SU-DHL-6 (cell line): Measurements from ENCODE around the gene SFSWAP.
"Not testable (repeated sequence)": the region's sequence is repeated elsewhere in the genome, so short reads cannot be mapped to it uniquely, and the experiment has no call there.

Experiments used
- H2AFZ ChIP-seq: fragments of 200-600 bp; sonication (generic); 2 replicates; pipeline ENCODE4 v1.6.1; 2014; ENCODE audit warnings: low read depth, mild to moderate bottlenecking, moderate library complexity, mixed read lengths, antibody characterized with exemption, low read length; ENCODE audit not compliant: severe bottlenecking
- H3F3A ChIP-seq: fragments of 200-600 bp; shearing (Covaris generic); 2 replicates; pipeline ENCODE4 v1.6.0; 2016; ENCODE audit warnings: antibody characterized with exemption, mild to moderate bottlenecking; ENCODE audit not compliant: insufficient read depth
- H3K27ac ChIP-seq: fragments of 200-600 bp; sonication (generic); 2 replicates; pipeline ENCODE4 v1.5.1; 2016; ENCODE audit warnings: low read depth, mild to moderate bottlenecking, low read length, moderate library complexity, mixed read lengths
- H3K27me3 ChIP-seq: fragments of 200-600 bp; sonication (generic), shearing (Covaris generic); 2 replicates; pipeline ENCODE4 v1.6.0; 2014; ENCODE audit warnings: mild to moderate bottlenecking, low read length
- H3K36me3 ChIP-seq: fragments of 200-600 bp; sonication (generic); 2 replicates; pipeline ENCODE4 v1.6.1; 2014; ENCODE audit warnings: mild to moderate bottlenecking, low read length, mixed read lengths
- H3K4me2 ChIP-seq: fragments of 300-600, 200-600 bp; shearing (Covaris generic), sonication (generic); 2 replicates; pipeline ENCODE4 v1.6.0; 2014; ENCODE audit warnings: low read length, low read depth, mild to moderate bottlenecking; ENCODE audit not compliant: poor library complexity, severe bottlenecking
- H3K4me3 ChIP-seq: fragments of 200-600 bp; sonication (generic); 2 replicates; pipeline ENCODE4 v1.5.1; 2014; ENCODE audit warnings: antibody characterized with exemption, low read length, mild to moderate bottlenecking, mixed read lengths; ENCODE audit not compliant: insufficient read depth, poor library complexity, severe bottlenecking
- H3K79me2 ChIP-seq: fragments of 200-600 bp; sonication (generic); 2 replicates; pipeline ENCODE4 v1.6.1; 2014; ENCODE audit warnings: mild to moderate bottlenecking, low read length, moderate library complexity; ENCODE audit not compliant: insufficient read depth
- H3K9ac ChIP-seq: fragments of 200-600 bp; sonication (generic); 2 replicates; pipeline ENCODE4 v1.7.0; 2014; ENCODE audit warnings: mild to moderate bottlenecking, low read length
- H3K9me2 ChIP-seq: fragments of 200-600 bp; sonication (generic); replicated peaks from 2 replicates; pipeline ENCODE4 v1.6.1; 2014; ENCODE audit warnings: low read length; ENCODE audit not compliant: insufficient read depth
- H3K9me3 ChIP-seq: fragments of 200-600 bp; sonication (generic); 2 replicates; pipeline ENCODE4 v1.6.1; 2014; ENCODE audit warnings: low read length, mixed read lengths; ENCODE audit not compliant: insufficient read depth
- H4K20me1 ChIP-seq: fragments of 200-600 bp; sonication (generic); 2 replicates; pipeline ENCODE4 v1.6.1; 2014; ENCODE audit warnings: low read depth, mild to moderate bottlenecking, antibody characterized with exemption, low read length, moderate library complexity, mixed read lengths
- CTCF ChIP-seq: fragments of 200-600 bp; sonication (generic); IDR thresholded peaks from one replicate; pipeline ENCODE4 v1.5.1; 2017; ENCODE audit warnings: antibody characterized with exemption, mild to moderate bottlenecking, low read length, moderate library complexity; ENCODE audit not compliant: insufficient read depth, poor library complexity, severe bottlenecking
- EZH2phosphoT487 ChIP-seq: fragments of 200-600 bp; sonication (generic), shearing (Covaris generic); conservative IDR thresholded peaks from 2 replicates; pipeline ENCODE4 v1.6.1; 2018; ENCODE audit warnings: mild to moderate bottlenecking, antibody characterized with exemption, low read length, moderate library complexity, mixed read lengths

SFSWAP gene

GRCh38 chr12:131737150-131737827 lies 26.4 kb downstream of the SFSWAP start:
- Histone ChIP-seq H3K79me2 (no peaks in the 10 kb centered on the region), H4K20me1 (no peaks in the 10 kb centered on the region), H3K27me3 (no peaks in the 10 kb centered on the region), H3K9ac (no peak overlapping the region), H2AFZ (no peak overlapping the region), H3F3A (peaks cover 5% of the 10 kb centered on the region), H3K27ac (no peak overlapping the region), H3K9me2 (no peaks in the 10 kb centered on the region), H3K4me2 (no peak overlapping the region), H3K36me3 (peaks cover 21% of the 10 kb centered on the region), H3K4me3 (no peak overlapping the region), H3K9me3 (no peaks in the 10 kb centered on the region)
- TF ChIP-seq CTCF (no peak), EZH2phosphoT487 (no peak)

GRCh38 chr12:131738196-131738595 lies 27.3 kb downstream of the SFSWAP start:
- Histone ChIP-seq H3K27me3 (no peaks in the 10 kb centered on the region), H4K20me1 (no peaks in the 10 kb centered on the region), H3K4me3 (no peak overlapping the region), H3K79me2 (no peaks in the 10 kb centered on the region), H3K9me2 (no peaks in the 10 kb centered on the region), H3K36me3 (peaks cover 29% of the 10 kb centered on the region), H3K9ac (no peak overlapping the region), H3K9me3 (peaks cover 4% of the 10 kb centered on the region; the same call in 1 of the 2 replicates), H3K4me2 (no peak overlapping the region), H3K27ac (no peak overlapping the region), H2AFZ (no peak overlapping the region), H3F3A (peaks cover 5% of the 10 kb centered on the region)
- TF ChIP-seq CTCF: no peak
- TF ChIP-seq EZH2phosphoT487: no peak

- H3K27me3 ChIP-seq: no peaks in the 10 kb centered on the region
- no peak overlapping the region for H3K4me3 ChIP-seq
- no peak overlapping the region for H3K27ac ChIP-seq
- no peak overlapping the region for H3K9ac ChIP-seq
- peaks cover 5% of the 10 kb centered on the region; the same call in 1 of the 2 replicates for H3K9me3 ChIP-seq
- no peaks in the 10 kb centered on the region for H3K79me2 ChIP-seq
- no peaks in the 10 kb centered on the region for H3K9me2 ChIP-seq
- peaks cover 5% of the 10 kb centered on the region for H3F3A ChIP-seq
- H2AFZ ChIP-seq: no peak overlapping the region
- H3K36me3 ChIP-seq: peaks cover 41% of the 10 kb centered on the region
- no peaks in the 10 kb centered on the region for H4K20me1 ChIP-seq
- no peak overlapping the region for H3K4me2 ChIP-seq
- TF ChIP-seq CTCF (no peak), EZH2phosphoT487 (no peak)
These were observed 29.7 kb downstream of the SFSWAP start for GRCh38 chr12:131740626-131741025.

DNA sequence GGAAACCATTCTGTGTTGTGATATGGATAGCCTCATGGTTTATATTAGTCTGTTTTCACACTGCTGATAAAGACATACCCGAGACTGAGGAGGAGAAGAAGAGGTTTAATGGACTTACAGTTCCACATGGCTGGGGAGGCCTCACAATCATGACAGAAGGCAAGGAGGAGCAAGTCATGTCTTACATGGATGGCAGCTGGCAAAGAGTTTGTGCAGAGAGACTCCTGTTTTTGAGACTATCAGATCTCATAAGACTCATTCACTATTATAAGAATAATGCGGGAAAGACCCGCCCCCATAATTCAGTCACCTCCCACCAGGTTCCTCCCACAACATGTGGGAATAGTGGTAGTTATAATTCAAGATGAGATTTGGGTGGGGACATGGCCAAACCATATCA lies 31.9 kb downstream of the SFSWAP start:
- not testable (repeated sequence) for H3K27ac ChIP-seq, H2AFZ ChIP-seq, H3K79me2 ChIP-seq, H4K20me1 ChIP-seq, H3K9me3 ChIP-seq, H3F3A ChIP-seq, H3K27me3 ChIP-seq, H3K9me2 ChIP-seq, H3K4me3 ChIP-seq, H3K9ac ChIP-seq, H3K4me2 ChIP-seq
- peaks cover 41% of the 10 kb centered on the region for H3K36me3 ChIP-seq

- H3K27ac ChIP-seq, H3K9me2 ChIP-seq, H2AFZ ChIP-seq, H3K79me2 ChIP-seq, H4K20me1 ChIP-seq, H3F3A ChIP-seq, H3K9me3 ChIP-seq, H3K4me3 ChIP-seq, H3K27me3 ChIP-seq, H3K9ac ChIP-seq, H3K4me2 ChIP-seq: not testable (repeated sequence)
- peaks cover 39% of the 10 kb centered on the region for H3K36me3 ChIP-seq
These were observed 32.5 kb downstream of the SFSWAP start for GRCh38 chr12:131743410-131743809.

- not testable (repeated sequence) for H3K9ac ChIP-seq, H3K4me3 ChIP-seq, H4K20me1 ChIP-seq, H3K27ac ChIP-seq, H3K79me2 ChIP-seq, H3K9me3 ChIP-seq, H3K9me2 ChIP-seq, H3K27me3 ChIP-seq, H2AFZ ChIP-seq, H3F3A ChIP-seq, H3K4me2 ChIP-seq
- H3K36me3 ChIP-seq: peaks cover 39% of the 10 kb centered on the region
These were observed 33.0 kb downstream of the SFSWAP start for GRCh38 chr12:131743880-131744279.
